MCF 10A (cell line): Measurements from ENCODE around the gene RNF125. TPM values are rescaled to one million over a fixed set of nuclear protein-coding genes. Genes with fewer than 3 reads are reported as not detected.
A peak's percentile ranks its signal among the peaks of the same experiment; 100 is the strongest.

Experiments
- Bru-seq: library from RNA; stranded (reverse); fragments of 400-500 nt; gene quantifications from one replicate; lab custom pipeline; 2021; lab: Mats Ljungman, UMichigan
- BruChase-seq, 2 experiments: library from RNA; stranded (reverse); fragments of 400-500 nt; gene quantifications; one replicate each; lab custom pipeline; 2021; lab: Mats Ljungman, UMichigan
- BruUV-seq: library from RNA; stranded (reverse); fragments of 400-500 nt; replicated peaks from 2 replicates; lab custom pipeline; 2021; lab: Mats Ljungman, UMichigan
- CTCF ChIA-PET: fragments of 300-600 bp; sonication (Branson Sonifier 250); formaldehyde crosslinking; extraction: SDS; loops from one replicate; lab custom pipeline; 2021; ENCODE audit warnings: antibody characterized with exemption, inconsistent platforms; lab: Yijun Ruan, JAX
- POLR2A ChIA-PET: fragments of 300-600, 350-650 bp; sonication (Branson Sonifier 250); formaldehyde crosslinking; extraction: SDS; loops from one replicate; lab custom pipeline; 2020; ENCODE audit warnings: antibody characterized with exemption, inconsistent platforms; lab: Yijun Ruan, JAX
- DNase-seq: peaks from one replicate; pipeline ENCODE4 v3.0.0-alpha.2; 2018; ENCODE audit not compliant: unreplicated experiment
- H3K27ac Mint-ChIP-seq: one replicate; pipeline ENCODE4 v1.8.0; 2022; ENCODE audit warnings: mild to moderate bottlenecking, low read depth, mixed read lengths; ENCODE audit not compliant: unreplicated experiment
- H3K27me3 Mint-ChIP-seq: one replicate; pipeline ENCODE4 v1.8.0; 2022; ENCODE audit warnings: mixed read lengths; ENCODE audit not compliant: insufficient read depth, unreplicated experiment
- H3K36me3 Mint-ChIP-seq: one replicate; pipeline ENCODE4 v1.8.0; 2022; ENCODE audit warnings: mild to moderate bottlenecking, moderate library complexity, mixed read lengths; ENCODE audit not compliant: insufficient read depth, unreplicated experiment
- H3K4me1 Mint-ChIP-seq: one replicate; pipeline ENCODE4 v1.8.0; 2022; ENCODE audit warnings: mixed read lengths; ENCODE audit not compliant: insufficient read depth, unreplicated experiment
- H3K4me3 Mint-ChIP-seq: one replicate; pipeline ENCODE4 v1.8.0; 2022; ENCODE audit warnings: mild to moderate bottlenecking, moderate library complexity, mixed read lengths; ENCODE audit not compliant: unreplicated experiment
- H3K9me3 Mint-ChIP-seq: one replicate; pipeline ENCODE4 v1.8.0; 2022; ENCODE audit warnings: mixed read lengths; ENCODE audit not compliant: unreplicated experiment
- intact Hi-C: fragments of 100-400 bp; cut with micrococcal nuclease; formaldehyde crosslinking; loops from 2 replicates; pipeline ENCODE4 v1.14.1; 2022
- long read RNA-seq: library from polyadenylated mRNA; stranded (forward); transcript quantifications from one replicate; pipeline ENCODE4 v2.0.0, GENCODE V29; 2022
- total RNA-seq: library from RNA; stranded (reverse); gene quantifications from 2 replicates; pipeline ENCODE4 v1.2.3, GENCODE V29; 2022
- TF ChIP-seq, protein P1 (sequence below): fragments of 200-600 bp; IDR thresholded peaks from one replicate; pipeline ENCODE4 v1.8.0; 2022; ENCODE audit warnings: antibody characterized with exemption, mild to moderate bottlenecking; ENCODE audit not compliant: unreplicated experiment

Gene RNF125
- total RNA-seq (3.5 and 6.2 TPM in 2 replicates), Bru-seq, nascent RNA (percentile 54 among the genes with signal in this experiment), BruChase-seq, experiment 1, labeled RNA remaining after a 6-hour chase (percentile 87 among the genes with signal in this experiment), BruChase-seq, experiment 2, labeled RNA remaining after a 2-hour chase (percentile 79 among the genes with signal in this experiment)
- long read RNA-seq, full-length matches to known transcripts = 9 of 10 reads
- long read RNA-seq, partial matches to known transcripts = 0 of 10 reads
- long read RNA-seq, other reads (novel, unspliced or antisense) = 1 of 10 reads

DNA sequence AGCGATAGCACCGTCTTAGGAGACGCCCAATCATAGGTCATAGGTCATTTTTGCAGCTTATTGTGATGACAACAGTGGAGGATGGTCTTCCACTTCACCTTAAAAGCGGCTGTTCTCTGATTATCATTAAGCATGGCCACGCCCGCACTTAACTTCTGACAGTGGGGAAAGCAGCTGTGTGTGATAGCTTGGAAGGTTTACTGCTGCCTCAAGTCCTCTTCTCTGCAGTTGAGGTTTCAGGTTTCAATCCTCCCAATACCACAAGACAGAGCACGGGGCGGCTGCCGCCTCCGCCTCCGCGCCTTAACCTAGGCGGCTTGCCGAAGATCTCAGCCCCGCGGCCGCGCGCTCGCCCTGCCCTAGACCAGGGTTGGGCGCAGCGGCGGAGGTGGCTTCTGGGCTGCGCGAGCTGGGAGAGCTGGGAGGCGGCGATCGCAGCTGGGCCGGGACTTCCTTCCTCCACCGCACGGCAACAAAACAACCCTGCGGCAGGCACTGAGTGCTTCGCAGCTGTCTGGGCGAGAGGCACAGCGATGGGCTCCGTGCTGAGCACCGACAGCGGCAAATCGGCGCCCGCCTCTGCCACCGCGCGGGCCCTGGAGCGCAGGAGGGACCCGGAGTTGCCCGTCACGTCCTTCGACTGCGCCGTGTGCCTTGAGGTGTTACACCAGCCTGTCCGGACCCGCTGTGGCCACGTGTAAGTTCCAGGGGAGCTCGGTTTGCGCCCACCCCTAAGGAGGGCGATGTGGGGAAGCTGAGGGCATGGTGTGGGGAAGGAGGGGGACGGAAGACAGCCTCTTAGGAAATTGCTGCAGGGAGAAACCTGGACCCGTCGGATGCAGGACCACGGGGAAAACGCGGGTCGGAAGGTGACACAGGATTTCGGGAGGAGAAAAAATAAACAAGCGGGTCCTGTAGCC, at the start of gene RNF125:
RNF125 (plus strand) TSS at position 495 of the 920 bp plus-strand sequence; CDS start at position 534, 39 bp downstream.
- TF ChIP-seq, protein P1, sequence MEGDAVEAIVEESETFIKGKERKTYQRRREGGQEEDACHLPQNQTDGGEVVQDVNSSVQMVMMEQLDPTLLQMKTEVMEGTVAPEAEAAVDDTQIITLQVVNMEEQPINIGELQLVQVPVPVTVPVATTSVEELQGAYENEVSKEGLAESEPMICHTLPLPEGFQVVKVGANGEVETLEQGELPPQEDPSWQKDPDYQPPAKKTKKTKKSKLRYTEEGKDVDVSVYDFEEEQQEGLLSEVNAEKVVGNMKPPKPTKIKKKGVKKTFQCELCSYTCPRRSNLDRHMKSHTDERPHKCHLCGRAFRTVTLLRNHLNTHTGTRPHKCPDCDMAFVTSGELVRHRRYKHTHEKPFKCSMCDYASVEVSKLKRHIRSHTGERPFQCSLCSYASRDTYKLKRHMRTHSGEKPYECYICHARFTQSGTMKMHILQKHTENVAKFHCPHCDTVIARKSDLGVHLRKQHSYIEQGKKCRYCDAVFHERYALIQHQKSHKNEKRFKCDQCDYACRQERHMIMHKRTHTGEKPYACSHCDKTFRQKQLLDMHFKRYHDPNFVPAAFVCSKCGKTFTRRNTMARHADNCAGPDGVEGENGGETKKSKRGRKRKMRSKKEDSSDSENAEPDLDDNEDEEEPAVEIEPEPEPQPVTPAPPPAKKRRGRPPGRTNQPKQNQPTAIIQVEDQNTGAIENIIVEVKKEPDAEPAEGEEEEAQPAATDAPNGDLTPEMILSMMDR = no peak
- intact Hi-C loops = loop anchor here (2.0 to 5.0 kb wide), 3 partner anchors 54 to 76 kb away; partner anchors contain the start of gene TRAPPC8
- H3K27me3 Mint-ChIP-seq = no peaks in the 10 kb centered on the region
- no peaks in the 10 kb centered on the region for H3K36me3 Mint-ChIP-seq
- DNase-seq = peak; percentile 89
- H3K27ac Mint-ChIP-seq = peak within 1 kb of the TSS; percentile 27
- H3K4me3 Mint-ChIP-seq = peak within 1 kb of the TSS; percentile 88
- no TSS peak for BruUV-seq
- peaks cover 11% of the 10 kb centered on the region for H3K4me1 Mint-ChIP-seq
- no peaks in the 10 kb centered on the region for H3K9me3 Mint-ChIP-seq
- POLR2A ChIA-PET = interaction anchor here (0.6 to 2.5 kb wide), 18 partner anchors 9 to 531 kb away, joined by 3 to 92 read pairs (median 4); partner anchors contain the start of genes RNF138 and TRAPPC8
- CTCF ChIA-PET = interaction anchor here (0.5 to 3.0 kb wide), 14 partner anchors 8 to 458 kb away, joined by 3 to 22 read pairs (median 4); partner anchors contain the start of gene TRAPPC8

DNA sequence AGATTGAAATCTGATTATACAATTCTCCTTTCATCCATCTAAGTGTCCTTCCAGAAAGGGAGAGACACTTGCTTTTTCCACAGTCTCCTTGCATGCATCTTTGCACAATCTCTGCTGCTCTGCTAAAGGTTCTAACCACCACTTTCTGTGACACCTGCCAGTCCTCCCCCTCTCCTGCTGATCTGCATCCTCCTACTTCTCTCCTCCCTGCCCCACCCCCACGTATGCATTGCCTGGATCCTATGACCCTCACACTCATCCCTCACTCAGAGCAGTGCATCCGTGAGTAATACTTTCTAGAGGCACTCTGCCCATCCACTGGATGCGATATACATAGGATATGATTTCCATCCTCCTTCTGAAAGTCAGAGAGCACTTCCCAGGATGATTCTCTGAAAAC, 48.0 kb upstream of the RNF125 start:
- ChIA-PET POLR2A (no interaction called here), CTCF (interaction anchor here (1.2 kb wide), 1 partner anchor 102 kb away, joined by 4 read pairs; no protein-coding TSS in a partner anchor)
- Mint-ChIP-seq H3K27me3 (no peaks in the 10 kb centered on the region), H3K4me3 (no peak overlapping the region), H3K9me3 (peaks cover 21% of the 10 kb centered on the region), H3K4me1 (peaks cover 1% of the 10 kb centered on the region), H3K36me3 (no peaks in the 10 kb centered on the region), H3K27ac (no peak overlapping the region)
- TF ChIP-seq, protein P1 = no peak
- intact Hi-C loops = no loop called here
- no TSS peak for BruUV-seq
- no peak for DNase-seq

DNA sequence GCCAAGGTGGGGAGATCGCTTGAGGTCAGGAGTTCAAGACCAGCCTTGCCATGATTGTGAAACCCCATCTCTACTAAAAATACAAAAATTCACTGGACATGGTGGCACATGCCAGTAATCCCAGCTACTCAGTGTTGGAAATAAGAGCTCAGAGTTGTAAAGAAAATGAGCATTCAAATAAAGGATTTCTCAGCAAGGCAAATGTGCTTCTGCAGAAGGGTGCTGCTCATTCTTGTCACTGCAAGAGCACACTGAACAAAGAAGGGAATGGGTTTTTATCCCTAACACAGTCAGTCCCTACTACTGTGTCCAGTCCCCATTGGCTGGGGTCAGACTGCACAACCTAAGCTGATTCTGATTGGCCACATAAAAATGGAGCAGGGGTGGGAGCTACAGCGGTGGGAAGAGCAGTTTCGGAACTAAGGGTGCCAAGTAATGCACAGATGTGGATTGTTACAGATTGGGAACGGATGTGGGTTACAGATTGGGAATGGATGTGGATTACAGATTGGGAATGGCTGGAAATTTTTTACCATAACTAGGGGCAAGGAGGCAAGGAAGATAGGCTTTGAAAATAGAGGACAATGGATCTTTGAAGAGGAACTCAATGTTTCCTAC, 44.6 kb upstream of the RNF125 start:
- no peak for DNase-seq
- ChIA-PET CTCF (interaction anchor here (0.6 to 1.2 kb wide), 3 partner anchors 98 to 732 kb away, joined by 3 read pairs; no protein-coding TSS in a partner anchor), POLR2A (interaction anchor here (1.5 kb wide), 1 partner anchor 24 kb away, joined by 3 read pairs; no protein-coding TSS in a partner anchor)
- H3K27me3 Mint-ChIP-seq = no peaks in the 10 kb centered on the region
- peaks cover 34% of the 10 kb centered on the region for H3K9me3 Mint-ChIP-seq
- BruUV-seq = no TSS peak
- TF ChIP-seq, protein P1 = no peak
- H3K4me3 Mint-ChIP-seq = no peak overlapping the region
- intact Hi-C loops = no loop called here
- no peaks in the 10 kb centered on the region for H3K4me1 Mint-ChIP-seq
- H3K36me3 Mint-ChIP-seq = no peaks in the 10 kb centered on the region
- H3K27ac Mint-ChIP-seq = no peak overlapping the region
